Activated CD4-positive, CD25-positive, alpha-beta regulatory T cell treated with anti-CD3 and anti-CD28 coated beads, Interleukin-2, amount 50 U/mL, for 16 hours (primary cell): ENCODE measurements around the gene RBFOX1.
"Not testable (repeated sequence)": the region's sequence is repeated elsewhere in the genome, so short reads cannot be mapped to it uniquely, and the experiment has no call there.

Experiments used
- DNase-seq: peaks from one replicate; pipeline ENCODE4 v3.0.0-alpha.2; 2020; ENCODE audit warnings: low read depth, low spot score

RBFOX1 gene

GRCh38 chr16:7470344-7470743 is 137.7 kb downstream of the RBFOX1 start:
- no peak for DNase-seq

DNA sequence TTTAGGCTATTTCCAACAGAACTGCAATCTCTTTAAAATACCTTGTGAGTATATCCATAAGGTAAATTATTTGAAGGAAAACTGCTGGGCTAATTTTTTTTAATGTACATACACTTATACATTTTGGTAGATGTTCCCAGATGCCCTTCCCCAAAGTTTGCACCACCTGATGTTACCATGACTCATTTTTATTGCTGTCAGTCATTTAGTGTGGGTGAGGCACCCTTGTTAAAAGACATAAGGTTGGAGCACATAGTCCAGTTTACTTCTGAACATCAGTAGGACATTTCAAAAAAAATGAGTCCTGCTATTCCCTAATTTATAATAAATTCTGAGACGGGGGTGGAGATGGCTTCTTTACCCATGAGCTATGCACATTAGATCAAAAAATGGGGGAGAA is 138.6 kb downstream of the RBFOX1 start:
- DNase-seq, result no peak

DNA sequence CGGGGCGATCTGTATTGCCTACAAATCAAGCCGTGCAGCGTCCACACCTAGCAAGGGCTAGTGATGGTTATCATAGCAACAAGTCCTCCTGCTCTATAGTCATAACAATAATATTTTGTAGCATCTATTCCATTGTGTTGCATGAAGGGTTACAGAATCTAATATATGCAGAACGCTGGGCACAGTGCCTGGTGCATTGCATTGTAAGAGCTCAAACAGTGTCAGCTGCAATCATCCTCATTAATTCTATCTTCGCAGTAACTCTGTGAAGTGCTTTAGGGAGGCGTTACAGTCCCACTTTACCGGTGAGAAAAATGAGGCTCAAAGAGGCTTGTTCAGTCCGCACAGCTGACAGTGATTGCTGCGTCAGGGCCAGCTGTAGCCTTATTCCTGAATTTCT is 149.4 kb downstream of the RBFOX1 start:
- no peak for DNase-seq

DNA sequence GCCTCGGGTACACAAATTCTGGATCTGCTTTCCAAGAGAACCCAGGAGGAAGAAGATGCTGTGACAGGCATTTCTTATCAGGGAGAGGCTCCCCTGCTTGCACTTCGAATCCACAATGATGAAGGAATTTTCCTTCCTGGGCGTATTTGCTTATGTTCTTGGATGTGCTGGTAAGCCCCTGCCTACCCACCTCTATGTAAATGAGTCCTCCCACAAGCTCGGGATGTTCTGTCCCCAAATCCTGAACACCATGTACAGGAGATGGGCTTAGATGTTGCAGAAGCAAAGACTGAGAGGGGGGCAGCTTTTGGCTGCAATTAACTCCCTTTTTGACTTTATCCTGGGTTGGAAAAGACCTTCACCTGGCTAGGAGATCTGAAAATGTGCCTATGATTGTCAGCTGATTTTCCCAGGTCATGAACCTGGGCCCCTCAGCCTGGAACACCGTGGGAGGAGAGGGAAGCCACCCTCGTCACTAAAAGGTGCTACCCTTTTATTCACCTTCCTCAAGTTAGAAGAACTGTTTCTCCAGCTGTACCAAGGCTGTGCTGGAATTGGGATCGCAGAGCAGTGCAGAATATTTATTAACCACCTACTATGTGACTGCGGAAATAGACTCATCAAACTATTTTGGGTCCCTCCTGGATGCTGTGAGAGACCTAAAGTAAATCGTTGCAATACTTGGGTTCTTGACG is 150.1 kb downstream of the RBFOX1 start:
- no peak for DNase-seq

- DNase-seq, result no peak
Observed at GRCh38 chr16:7487574-7488323, 155.1 kb downstream of the RBFOX1 start.

DNA sequence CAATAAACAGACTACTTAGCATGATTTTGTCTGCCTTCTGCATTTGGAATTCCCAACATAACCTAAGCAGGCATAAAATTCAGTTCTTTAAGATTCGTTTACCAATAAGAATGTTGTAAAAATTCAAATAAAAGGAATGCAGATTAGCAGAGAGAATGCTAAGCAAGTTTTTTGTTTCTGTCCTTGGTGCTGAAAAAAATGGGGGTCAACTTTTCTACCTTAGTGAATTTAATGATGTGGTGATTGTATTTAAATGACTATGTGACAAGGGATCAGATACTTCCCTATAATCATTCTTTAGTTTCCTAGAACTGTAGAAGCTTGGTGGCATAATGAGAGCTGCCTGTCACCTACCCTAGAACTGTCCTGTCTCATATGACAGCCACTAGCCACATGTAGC is 159.5 kb downstream of the RBFOX1 start:
- DNase-seq, result no peak

- DNase-seq, result no peak
Observed at GRCh38 chr16:7493133-7493532, 160.5 kb downstream of the RBFOX1 start.

DNA sequence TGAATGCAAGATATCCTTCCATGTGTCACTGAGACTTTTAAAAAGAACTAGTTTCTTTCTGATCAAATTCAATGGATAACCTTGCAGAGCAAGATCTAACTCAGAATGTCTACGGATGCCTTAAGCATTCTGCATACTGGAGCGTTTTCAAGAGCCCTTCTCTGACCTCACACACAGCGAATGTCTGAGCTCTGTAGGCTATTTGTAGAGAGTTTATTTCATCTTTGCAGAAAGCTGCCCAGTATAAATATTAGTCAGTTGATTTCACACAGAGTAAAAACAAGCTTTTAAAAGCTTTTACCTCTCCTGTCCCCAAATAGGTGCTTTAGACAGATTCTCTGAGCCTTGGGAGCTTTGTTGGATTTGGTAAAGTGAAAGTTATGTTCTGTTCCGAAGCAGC is 165.0 kb downstream of the RBFOX1 start:
- no peak for DNase-seq

DNA sequence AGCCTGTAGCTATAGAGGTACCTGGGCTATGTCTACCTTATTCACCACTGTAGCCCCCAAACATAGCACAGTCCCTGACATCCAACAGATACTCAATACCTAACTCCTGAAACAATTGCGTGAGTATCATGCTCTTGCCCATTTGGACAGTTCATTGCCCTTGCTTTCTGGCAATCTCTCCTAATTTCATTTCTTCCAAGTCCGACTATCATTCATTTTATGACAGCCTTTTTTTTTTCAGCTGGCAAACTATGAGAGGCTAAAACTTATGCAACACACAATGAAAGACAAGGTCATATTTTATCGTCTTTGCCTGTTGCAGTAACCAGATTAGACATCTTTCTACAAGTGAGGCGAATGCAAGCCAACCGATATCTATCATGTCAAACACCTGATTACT is 169.2 kb downstream of the RBFOX1 start:
- DNase-seq, result no peak

DNA sequence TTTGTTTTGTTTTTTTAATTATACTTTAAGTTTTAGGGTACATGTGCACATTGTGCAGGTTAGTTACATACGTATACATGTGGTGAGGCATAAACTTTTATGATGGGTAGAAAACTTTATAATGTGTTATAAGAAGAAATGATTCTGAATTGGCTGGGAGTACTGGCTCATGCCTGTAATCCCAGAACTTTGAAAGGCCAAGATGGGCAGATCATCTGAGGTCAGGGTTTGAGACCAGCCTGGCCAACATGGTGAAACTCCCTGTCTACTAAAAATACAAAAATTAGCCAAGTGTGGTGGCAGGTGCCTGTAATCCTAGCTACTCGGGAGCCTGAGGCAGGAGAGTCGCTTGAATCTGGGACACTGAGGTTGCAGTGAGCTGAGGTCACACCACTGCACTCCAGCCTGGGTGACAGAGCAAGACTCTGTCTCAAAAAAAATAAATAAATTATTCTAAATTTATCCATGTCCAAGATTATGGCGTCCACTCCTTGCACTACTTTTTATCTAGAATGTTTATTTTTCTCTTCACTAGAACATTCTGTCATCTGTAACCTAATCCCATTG is 170.0 kb downstream of the RBFOX1 start:
- DNase-seq, result not testable (repeated sequence)

DNA sequence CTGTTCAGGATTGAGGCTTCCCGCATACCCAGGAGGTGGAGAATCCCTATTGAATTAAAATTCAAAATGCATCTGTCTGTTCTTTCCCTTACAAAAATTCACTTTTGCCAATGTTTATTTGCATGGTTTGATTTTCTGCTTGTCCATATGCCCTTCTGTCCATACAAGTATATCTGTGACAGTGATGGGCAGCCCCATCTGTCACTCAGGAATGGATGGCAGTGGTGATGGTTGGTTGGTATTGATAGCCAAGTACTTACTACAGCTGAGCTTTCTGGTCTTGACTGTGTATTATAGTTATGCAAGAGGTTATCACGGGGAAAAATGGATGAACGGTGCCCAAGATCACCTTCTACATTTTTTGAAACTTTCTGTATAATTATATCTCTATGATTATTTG is 171.0 kb downstream of the RBFOX1 start:
- DNase-seq, result no peak

- no peak for DNase-seq
Observed at GRCh38 chr16:7504844-7505243, 172.2 kb downstream of the RBFOX1 start.

DNA sequence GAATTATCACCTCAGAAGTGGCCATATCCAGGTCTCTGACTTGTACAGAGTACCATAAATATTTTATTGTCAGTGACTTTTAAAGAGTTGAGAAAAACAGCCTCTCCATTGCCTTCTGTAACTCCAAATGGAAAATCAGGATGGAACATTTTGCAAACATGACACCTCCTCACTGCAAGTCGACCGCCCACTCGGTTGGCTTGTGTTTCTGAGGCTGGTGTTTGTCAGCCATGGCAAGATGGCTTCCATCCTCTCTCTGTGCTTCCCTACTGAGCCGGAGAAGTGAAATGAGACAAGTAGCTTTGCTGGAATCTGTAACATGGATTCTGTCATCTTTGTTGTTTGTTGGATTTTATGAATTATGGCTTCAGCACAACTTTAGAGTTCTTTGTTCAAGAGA is 172.8 kb downstream of the RBFOX1 start:
- DNase-seq, result no peak

GRCh38 chr16:7506363-7506762 is 173.7 kb downstream of the RBFOX1 start:
- DNase-seq, result no peak

DNA sequence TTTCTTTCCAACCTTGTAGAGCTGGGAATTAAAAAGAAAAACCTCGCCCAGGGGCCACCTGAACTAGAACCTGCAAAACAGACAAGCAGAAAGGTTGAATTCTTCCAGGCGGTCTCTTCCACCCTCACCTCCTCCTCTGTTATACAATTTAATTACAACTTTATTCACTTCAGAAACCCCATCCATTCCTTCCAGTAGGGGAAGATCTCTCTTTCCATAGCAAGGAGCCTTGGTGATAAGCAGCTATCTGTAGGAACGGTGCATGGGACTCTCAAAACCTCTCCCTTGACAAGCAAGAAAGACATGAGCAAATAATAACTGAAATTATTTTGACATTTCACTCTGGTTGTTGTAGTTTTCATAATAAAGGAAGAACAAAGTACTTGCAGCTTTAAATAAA is 176.0 kb downstream of the RBFOX1 start:
- no peak for DNase-seq

DNA sequence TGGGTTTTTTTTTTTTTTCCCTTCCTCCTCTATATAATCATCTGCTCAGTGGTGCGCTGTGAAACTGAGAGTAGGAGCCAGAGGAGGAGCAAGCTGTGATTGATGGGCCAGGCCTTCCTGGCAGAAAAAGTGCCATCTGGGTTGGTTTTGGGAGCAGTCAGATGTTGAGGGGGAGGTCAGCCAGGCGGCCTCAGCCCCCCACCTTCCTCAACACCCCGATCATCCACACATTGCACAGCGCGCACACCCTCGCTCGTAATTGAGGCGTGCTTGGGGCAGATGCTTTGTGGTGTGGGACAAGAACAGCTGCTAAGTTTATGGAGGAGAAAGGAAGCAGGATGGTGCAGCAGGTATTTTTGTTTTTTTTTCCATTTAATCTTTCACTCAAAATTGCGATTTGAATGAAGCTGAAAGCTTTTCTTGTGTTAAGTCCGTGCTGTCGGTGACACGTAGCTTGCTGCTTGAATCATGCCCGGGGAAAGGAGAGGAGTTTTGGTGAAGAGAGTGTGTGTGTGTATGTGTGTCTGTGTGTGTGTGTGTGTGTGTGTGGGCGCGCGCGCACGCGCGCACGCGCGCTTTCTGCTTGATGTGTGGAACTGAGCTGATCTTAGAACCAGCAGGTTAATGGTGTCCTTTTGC is 177.4 kb downstream of the RBFOX1 start:
- DNase-seq, result no peak

DNA sequence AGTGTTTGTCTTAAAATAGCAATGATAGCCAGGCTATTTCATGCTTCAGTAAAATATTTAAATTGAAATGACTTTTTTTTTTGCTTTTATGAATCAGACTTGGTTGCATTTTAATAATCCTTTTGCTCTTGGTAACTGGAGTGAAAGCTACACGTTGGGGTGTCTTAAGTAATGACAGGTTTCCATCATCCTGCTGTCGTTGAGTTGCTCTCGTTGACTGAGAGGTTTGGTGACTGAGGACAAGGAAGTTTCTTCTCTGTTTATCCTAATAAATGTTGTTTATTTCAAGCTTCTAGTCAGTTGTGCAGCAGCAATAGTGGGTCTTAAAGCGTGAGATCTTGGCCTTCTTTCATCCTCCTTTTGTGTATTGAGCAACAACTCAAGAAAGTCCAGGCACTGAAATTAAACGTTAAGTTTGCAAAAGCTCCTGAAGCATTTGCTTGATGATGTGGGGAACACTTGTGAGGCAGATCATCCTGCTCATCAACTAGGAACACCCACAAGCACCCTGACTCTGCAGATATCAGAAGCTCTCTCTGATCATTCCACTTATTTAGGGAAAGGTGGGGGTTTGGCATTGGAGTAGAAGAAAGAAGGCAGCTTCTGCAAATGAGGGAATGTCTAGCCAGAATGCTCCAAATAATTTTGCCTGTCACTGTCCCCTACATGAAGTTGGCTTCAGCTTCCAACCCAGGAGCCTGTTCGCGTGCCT is 179.1 kb downstream of the RBFOX1 start:
- DNase-seq, result no peak

DNA sequence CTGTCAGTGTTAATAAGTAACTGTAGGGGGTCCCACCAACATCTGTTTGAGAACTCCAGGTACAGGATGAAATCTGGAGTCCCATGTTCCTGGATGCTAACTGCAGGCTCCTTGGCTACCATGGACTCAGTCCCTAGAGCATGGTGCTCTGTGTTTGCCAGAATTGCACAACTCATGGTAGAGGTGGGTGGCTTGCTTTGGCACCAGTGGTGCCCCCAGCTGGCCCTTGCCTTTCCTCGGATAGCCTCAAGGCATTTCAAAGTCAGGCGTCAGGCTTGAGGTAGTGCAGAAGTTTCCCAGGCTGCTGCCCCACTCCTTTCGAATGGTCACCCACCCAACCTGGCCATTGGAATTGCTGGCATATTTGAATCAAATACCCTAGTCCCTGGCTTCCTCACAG is 179.9 kb downstream of the RBFOX1 start:
- DNase-seq, result no peak

DNA sequence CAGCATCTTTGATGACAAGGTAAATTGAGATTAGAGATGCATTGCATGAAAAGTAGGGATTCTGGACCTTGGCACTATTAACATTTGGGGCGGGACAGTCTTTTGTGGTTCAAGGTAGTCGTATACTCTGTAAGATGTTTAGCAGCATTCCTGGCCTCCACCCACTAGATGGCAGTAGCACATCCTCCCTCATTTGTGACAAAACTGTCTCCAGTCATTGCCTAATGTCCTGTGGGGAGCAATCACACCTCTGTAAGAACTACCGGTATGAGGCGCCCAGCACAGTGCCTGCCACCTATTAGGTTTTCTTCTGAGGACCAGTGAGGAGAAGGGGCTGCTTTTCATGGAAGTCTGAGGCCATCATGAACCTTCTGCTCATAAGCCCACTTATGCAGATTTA is 180.8 kb downstream of the RBFOX1 start:
- DNase-seq, result no peak

DNA sequence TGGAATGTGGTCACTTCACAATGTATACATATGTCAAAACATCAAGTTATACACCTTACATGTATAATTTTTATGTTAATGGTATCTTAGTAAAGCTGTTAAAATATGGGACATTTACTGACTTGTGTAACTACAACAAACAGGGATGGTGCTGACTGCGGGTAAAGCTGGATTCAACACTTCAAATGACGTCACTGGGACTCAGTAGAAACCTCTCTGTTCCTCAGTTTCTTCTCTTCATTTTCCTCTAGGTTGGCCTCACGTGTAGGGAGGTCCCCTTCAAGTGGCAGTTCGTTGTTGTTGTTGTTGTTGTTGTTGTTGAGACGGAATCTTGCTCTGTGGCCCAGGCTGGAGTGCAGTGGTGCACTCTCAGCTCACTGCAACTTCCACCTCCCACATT is 182.9 kb downstream of the RBFOX1 start:
- DNase-seq, result no peak

- DNase-seq, result no peak
Observed at GRCh38 chr16:7517496-7517895, 184.9 kb downstream of the RBFOX1 start.

GRCh38 chr16:7518158-7518557 is 185.5 kb downstream of the RBFOX1 start:
- DNase-seq, result no peak
